Measurements from ENCODE around the gene KCNK16.

DNA sequence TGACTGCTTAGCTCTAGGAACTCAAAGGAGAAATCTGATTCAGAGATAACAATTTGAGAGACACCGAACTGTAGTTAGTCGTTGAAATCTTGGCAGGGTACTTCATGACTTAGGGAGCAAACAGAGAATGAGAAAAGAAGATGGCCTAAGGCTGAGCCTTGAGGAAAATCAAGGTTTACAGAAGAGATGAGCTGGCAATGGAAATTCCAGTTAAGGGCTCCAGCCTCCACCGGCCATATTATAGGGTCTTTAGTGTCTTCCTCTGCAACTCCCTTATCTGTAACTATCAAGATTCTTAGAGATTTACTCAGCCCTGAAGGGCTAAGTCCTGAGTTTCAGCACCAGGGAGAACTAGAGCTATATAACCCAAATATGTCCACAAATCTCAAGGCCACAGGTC, 34.9 kb downstream of the KCNK16 start:
- TF ChIP-seq EZH2 (IDR thresholded peaks at IDR 0.05; ENCODE audit: insufficient read depth, low read length) = no peak
- TF ChIP-seq, protein P1, sequence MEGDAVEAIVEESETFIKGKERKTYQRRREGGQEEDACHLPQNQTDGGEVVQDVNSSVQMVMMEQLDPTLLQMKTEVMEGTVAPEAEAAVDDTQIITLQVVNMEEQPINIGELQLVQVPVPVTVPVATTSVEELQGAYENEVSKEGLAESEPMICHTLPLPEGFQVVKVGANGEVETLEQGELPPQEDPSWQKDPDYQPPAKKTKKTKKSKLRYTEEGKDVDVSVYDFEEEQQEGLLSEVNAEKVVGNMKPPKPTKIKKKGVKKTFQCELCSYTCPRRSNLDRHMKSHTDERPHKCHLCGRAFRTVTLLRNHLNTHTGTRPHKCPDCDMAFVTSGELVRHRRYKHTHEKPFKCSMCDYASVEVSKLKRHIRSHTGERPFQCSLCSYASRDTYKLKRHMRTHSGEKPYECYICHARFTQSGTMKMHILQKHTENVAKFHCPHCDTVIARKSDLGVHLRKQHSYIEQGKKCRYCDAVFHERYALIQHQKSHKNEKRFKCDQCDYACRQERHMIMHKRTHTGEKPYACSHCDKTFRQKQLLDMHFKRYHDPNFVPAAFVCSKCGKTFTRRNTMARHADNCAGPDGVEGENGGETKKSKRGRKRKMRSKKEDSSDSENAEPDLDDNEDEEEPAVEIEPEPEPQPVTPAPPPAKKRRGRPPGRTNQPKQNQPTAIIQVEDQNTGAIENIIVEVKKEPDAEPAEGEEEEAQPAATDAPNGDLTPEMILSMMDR (IDR thresholded peaks at IDR 0.05; ENCODE audit: insufficient read depth, low read depth, low read length) = no peak

Data from astrocyte (in vitro differentiated cells and primary cell).